Activated CD8-positive, alpha-beta memory T cell treated with anti-CD3 and anti-CD28 coated beads for 1 hour (primary cell): Measurements from ENCODE around the gene MLX.
A peak's percentile ranks its signal among the peaks of the same experiment; 100 is the strongest.
"Not testable (repeated sequence)": the region's sequence is repeated elsewhere in the genome, so short reads cannot be mapped to it uniquely, and the experiment has no call there.

Experiments used
- DNase-seq, 2 donors: peaks; one replicate each; pipeline ENCODE4 v3.0.0-alpha.2; 2020; ENCODE audit warnings: low read depth in 1 of 2; ENCODE audit errors: extremely low read depth in 1 of 2

MLX gene

GRCh38 chr17:42536048-42536371, 30.9 kb upstream of the MLX start, which contains the start of gene NAGLU:
TSS of gene NAGLU (plus strand) at chr17:42536241. CDS start at chr17:42536273, 32 bp downstream.
- peak; percentile 33 to 72 for DNase-seq

- DNase-seq = peak; percentile 14 to 56
Observed at GRCh38 chr17:42536372-42537155, 30.3 kb upstream of the MLX start.

DNA sequence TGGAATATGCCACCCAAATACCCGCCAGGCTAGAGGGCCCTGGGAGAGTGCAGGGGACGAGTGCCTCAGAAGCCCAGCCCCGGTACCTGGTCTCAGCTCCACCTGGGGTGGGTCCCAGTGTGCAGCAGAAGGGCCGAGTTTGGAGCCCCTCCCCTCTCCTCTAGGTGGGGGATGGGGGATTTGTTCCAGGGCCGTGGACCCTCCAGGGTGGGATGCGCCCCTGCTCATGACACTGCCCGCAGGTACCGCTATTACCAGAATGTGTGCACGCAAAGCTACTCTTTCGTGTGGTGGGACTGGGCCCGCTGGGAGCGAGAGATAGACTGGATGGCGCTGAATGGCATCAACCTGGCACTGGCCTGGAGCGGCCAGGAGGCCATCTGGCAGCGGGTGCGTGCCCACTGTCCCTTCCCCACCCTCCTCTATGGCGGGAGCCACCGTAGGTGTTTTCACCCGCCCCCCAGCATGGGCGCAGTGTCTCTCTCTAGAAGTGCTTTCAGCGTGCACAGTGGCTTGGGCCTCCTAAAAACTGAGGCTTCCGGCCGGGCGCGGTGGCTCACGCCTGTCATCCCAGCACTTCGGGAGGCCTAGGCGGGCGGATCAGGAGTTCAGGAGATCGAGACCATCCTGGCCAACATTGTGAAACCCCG, 29.6 kb upstream of the MLX start:
- DNase-seq = no peak

- no peak for DNase-seq
Observed at GRCh38 chr17:42537826-42538451, 29.0 kb upstream of the MLX start.

- no peak for DNase-seq
Observed at GRCh38 chr17:42538482-42538881, 28.4 kb upstream of the MLX start.

DNA sequence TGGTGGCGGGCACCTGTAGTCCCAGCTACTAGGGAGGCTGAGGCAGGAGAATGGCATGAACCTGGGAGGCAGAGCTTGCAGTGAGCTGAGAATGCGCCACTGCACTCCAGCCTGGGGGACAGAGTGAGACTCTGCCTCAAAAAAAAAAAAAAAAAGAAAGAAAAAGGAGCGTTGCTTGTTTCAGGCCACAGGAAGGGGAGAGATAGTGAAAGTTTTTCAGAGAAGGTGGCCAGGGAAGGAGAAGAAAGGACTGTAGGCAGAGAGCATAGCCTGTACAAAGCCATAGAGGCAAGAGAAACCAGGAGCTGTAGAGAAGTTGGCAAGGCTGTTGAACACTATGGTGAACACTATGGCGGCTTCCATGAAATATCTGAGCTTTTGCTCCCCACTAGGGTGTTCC, 26.3 kb upstream of the MLX start:
- not testable (repeated sequence) for DNase-seq

GRCh38 chr17:42541041-42541833, 25.7 kb upstream of the MLX start:
- DNase-seq = no peak

DNA sequence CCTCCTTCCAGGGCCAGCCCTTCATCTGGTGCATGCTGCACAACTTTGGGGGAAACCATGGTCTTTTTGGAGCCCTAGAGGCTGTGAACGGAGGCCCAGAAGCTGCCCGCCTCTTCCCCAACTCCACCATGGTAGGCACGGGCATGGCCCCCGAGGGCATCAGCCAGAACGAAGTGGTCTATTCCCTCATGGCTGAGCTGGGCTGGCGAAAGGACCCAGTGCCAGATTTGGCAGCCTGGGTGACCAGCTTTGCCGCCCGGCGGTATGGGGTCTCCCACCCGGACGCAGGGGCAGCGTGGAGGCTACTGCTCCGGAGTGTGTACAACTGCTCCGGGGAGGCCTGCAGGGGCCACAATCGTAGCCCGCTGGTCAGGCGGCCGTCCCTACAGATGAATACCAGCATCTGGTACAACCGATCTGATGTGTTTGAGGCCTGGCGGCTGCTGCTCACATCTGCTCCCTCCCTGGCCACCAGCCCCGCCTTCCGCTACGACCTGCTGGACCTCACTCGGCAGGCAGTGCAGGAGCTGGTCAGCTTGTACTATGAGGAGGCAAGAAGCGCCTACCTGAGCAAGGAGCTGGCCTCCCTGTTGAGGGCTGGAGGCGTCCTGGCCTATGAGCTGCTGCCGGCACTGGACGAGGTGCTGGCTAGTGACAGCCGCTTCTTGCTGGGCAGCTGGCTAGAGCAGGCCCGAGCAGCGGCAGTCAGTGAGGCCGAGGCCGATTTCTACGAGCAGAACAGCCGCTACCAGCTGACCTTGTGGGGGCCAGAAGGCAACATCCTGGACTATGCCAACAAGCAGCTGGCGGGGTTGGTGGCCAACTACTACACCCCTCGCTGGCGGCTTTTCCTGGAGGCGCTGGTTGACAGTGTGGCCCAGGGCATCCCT, 23.5 kb upstream of the MLX start:
- DNase-seq = no peak

- no peak for DNase-seq
Observed at GRCh38 chr17:42544874-42545283, 22.0 kb upstream of the MLX start.

GRCh38 chr17:42545755-42546505, 21.0 kb upstream of the MLX start:
- not testable (repeated sequence) for DNase-seq

- DNase-seq = no peak
Observed at GRCh38 chr17:42547001-42547461, 19.9 kb upstream of the MLX start.

DNA sequence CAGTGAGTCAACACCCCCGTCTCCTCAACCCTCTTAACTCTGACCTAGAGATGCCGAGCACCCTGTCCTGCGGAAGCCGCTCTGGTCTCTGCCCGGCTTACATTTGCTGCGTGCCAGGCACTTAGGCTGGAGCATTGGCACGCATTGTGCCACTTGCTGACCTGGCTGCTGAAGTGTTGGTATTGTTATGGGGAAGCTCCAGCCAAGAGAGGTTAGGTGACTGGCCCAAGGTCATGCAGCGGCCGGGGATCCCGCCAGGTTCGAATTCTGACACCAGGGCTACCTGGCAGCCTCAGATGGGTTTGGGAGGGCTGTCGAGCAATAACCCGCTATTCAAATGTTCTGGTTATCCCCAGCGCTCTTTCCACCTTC, 19.2 kb upstream of the MLX start:
- no peak for DNase-seq

DNA sequence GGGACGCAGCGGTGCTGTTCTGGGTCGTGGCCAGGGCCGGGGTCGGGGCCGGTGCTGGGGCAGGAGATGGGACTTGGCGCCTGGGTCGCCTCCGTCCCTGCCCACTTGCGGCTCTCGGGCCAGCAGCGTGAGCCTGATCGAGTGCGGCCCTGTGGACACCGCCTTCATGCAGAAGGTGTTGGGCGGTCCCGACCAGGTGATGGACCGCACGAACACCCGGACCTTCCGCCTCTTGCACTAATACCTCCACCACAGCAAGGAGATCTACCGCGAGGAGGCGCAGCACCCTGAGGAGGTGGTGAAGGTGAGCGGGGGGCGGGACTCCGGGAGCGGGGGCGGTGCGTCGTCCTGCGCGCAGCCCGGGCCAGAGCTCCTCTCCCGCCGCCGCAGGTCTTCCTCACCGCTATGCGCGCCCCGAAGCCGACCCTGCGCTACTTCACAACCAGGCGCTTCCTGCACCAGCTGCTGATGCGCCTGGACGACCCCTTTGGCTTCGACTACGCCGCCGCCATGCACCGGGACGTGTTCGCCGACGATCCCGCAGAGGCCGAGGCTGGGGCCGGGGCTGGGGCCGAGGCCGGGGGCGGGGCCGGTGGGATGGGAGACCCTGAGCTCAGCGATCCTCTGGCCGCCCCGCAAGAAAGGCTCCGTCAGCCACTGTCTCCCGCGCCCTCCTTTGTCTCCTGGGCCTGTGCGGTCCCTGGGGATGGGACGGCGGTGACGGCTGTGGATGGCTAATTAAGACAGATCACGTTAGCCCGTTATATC, 18.6 kb upstream of the MLX start:
- peak; percentile 60 to 65 for DNase-seq

DNA sequence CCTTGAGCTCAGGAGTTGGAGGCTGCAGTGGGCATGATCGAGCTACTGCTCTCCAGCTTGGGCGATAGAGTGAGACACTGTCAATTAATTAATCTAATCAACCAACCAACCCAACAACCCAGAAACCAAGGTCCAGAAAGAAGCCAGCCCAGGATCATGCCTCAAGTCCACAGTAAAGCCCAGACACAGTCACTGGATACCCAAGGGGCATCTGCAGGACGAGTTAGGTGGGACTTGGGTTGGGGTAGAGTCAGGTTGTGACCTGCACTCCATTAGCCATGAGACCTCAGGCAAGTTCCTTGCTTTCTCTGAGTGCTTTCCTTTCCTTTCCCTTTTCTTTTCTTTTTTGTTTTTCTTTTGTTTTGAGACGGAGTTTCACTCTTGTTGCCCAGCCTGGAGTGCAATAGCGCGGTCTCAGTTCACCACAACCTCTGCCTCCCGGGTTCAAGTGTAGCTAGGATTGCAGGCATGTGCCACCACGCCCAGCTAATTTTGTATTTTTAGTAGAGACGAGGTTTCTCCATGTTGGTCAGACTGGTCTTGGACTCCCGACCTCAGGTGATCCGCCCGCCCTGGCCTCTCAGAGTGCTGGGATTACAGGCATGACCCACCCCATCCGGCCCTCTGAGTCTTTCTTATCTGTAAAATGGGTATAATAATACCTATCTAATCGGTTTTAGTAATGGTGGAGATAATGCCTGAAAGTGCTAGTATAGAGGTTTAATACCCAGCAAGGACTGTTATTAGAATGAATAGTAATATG, 17.7 kb upstream of the MLX start:
- no peak for DNase-seq

DNA sequence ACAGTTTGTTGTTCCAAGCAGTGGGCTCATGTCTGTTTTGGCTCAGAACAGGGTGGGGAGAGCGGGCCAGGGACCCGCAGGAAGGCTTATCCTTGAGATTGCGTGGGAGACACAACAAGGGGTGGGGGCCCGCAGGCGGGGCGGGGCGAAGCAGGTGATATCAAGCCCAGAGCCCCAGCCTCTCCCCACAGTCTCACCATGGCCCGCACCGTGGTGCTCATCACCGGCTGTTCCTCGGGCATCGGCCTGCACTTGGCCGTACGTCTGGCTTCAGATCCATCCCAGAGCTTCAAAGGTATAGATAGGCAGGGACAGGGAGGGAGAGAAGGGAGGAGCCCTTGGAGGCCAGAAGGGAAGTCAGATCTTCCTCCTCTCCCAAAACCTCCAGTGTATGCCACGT, 14.2 kb upstream of the MLX start, which contains the start of gene HSD17B1:
Gene HSD17B1, plus strand, starts transcription at position 188 of the 400 bp plus-strand sequence. Its CDS starts 11 bp downstream, at position 199.
- not testable (repeated sequence) for DNase-seq

DNA sequence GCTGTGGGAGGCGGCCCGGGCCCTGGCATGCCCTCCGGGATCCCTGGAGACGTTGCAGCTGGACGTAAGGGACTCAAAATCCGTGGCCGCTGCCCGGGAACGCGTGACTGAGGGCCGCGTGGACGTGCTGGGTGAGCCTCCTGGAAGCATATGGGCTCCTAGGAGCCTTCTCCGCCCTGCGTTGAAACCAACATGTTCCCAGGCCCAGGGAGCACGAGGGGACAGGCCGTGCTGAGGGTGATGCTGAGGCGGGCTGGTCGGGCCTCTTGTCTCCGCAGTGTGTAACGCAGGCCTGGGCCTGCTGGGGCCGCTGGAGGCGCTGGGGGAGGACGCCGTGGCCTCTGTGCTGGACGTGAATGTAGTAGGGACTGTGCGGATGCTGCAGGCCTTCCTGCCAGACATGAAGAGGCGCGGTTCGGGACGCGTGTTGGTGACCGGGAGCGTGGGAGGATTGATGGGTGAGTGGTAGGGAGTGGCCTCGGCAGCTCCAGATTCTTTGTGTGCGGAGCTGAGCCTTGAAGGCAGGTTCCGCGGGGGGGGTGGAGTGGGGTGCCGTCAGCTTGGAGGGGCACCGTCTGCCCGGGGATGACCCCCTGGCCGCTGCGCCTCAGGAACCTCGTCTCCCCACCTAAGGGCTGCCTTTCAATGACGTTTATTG, 13.6 kb upstream of the MLX start:
- no peak for DNase-seq

GRCh38 chr17:42553866-42554249, 13.0 kb upstream of the MLX start:
- DNase-seq = no peak
